GM23338 (cell line): Measurements from ENCODE around the gene SEMA5A. TPM values are rescaled to one million over a fixed set of nuclear protein-coding genes. Genes with fewer than 3 reads are reported as not detected.

Experiments
- ATAC-seq: fragments of 200-7000 bp; cut with Tn5 transposase; 3 replicates; pipeline ENCODE4 v1.9.1; 2020
- DNase-seq: peaks from one replicate; pipeline ENCODE4 v3.0.0-alpha.2; 2015; ENCODE audit warnings: low spot score
- H2AFZ ChIP-seq: fragments of 200-600 bp; sonication (generic); 2 replicates; pipeline ENCODE4 v1.8.0; 2016; ENCODE audit warnings: antibody characterized with exemption, mild to moderate bottlenecking, moderate library complexity
- H3F3A ChIP-seq: fragments of 200-600 bp; sonication (generic); replicated peaks from 2 replicates; pipeline ENCODE4 v1.8.0; 2017; ENCODE audit warnings: antibody characterized with exemption, mixed run types, low read depth
- H3K27ac ChIP-seq: fragments of 200-600 bp; sonication (generic); 2 replicates; pipeline ENCODE4 v1.6.1; 2016; ENCODE audit warnings: low read depth
- H3K27me3 ChIP-seq: fragments of 200-600 bp; sonication (generic); 2 replicates; pipeline ENCODE4 v1.8.0; 2016; ENCODE audit warnings: mild to moderate bottlenecking, mixed run types, moderate library complexity; ENCODE audit not compliant: insufficient read depth
- H3K36me3 ChIP-seq: fragments of 200-600 bp; sonication (generic); 2 replicates; pipeline ENCODE4 v1.8.0; 2016; ENCODE audit warnings: mild to moderate bottlenecking; ENCODE audit not compliant: insufficient read depth
- H3K4me1 ChIP-seq: fragments of 200-600 bp; sonication (generic); 2 replicates; pipeline ENCODE4 v1.8.0; 2016; ENCODE audit warnings: mild to moderate bottlenecking, moderate library complexity; ENCODE audit not compliant: insufficient read depth
- H3K4me2 ChIP-seq: fragments of 200-600 bp; sonication (generic); 2 replicates; pipeline ENCODE4 v1.7.1; 2017; ENCODE audit warnings: mixed run types
- H3K4me3 ChIP-seq: fragments of 200-600 bp; sonication (generic); 2 replicates; pipeline ENCODE4 v1.6.1; 2016; ENCODE audit warnings: mixed run types
- H3K79me2 ChIP-seq: fragments of 200-600 bp; sonication (generic); replicated peaks from 2 replicates; pipeline ENCODE4 v1.8.0; 2017; ENCODE audit warnings: mild to moderate bottlenecking; ENCODE audit not compliant: insufficient read depth
- H3K9me2 ChIP-seq: fragments of 200-600 bp; sonication (generic); 2 replicates; pipeline ENCODE4 v1.8.0; 2017; ENCODE audit not compliant: insufficient read depth
- H4K20me1 ChIP-seq: fragments of 200-600 bp; sonication (generic); replicated peaks from 2 replicates; pipeline ENCODE4 v1.8.0; 2017; ENCODE audit warnings: mild to moderate bottlenecking; ENCODE audit not compliant: insufficient read depth
- H3K27ac Mint-ChIP-seq: 2 replicates; pipeline ENCODE4 v1.8.0; 2020; ENCODE audit warnings: inconsistent platforms, mild to moderate bottlenecking, moderate library complexity, mixed read lengths
- H3K27me3 Mint-ChIP-seq: 3 replicates; pipeline ENCODE4 v1.8.0; 2022; ENCODE audit warnings: low read depth, mild to moderate bottlenecking, moderate library complexity, mixed read lengths, inconsistent platforms; ENCODE audit not compliant: insufficient read depth, poor library complexity
- H3K36me3 Mint-ChIP-seq: 3 replicates; pipeline ENCODE4 v1.8.0; 2021; ENCODE audit warnings: low read depth, mild to moderate bottlenecking, inconsistent platforms, moderate library complexity, mixed read lengths
- H3K4me1 Mint-ChIP-seq: 3 replicates; pipeline ENCODE4 v1.8.0; 2020; ENCODE audit warnings: mild to moderate bottlenecking, inconsistent platforms, mixed read lengths
- H3K4me3 Mint-ChIP-seq: 3 replicates; pipeline ENCODE4 v1.8.0; 2021; ENCODE audit warnings: moderate library complexity, mild to moderate bottlenecking, inconsistent platforms, mixed read lengths
- H3K9me3 Mint-ChIP-seq: 3 replicates; pipeline ENCODE4 v1.8.0; 2020; ENCODE audit warnings: moderate library complexity, mild to moderate bottlenecking, inconsistent platforms, mixed read lengths
- CREB1 ChIP-seq: fragments of 250-450 bp; sonication (Bioruptor Pico); IDR thresholded peaks from 2 replicates; pipeline ENCODE4 v1.5.0; 2020; ENCODE audit warnings: low read depth, mild to moderate bottlenecking, moderate library complexity
- ETS1 ChIP-seq: IDR thresholded peaks from 2 replicates; pipeline ENCODE4 v1.6.1; 2016; ENCODE audit warnings: antibody characterized with exemption
- EZH2 ChIP-seq: fragments of 200-600 bp; sonication (generic); IDR thresholded peaks from one replicate; pipeline ENCODE4 v1.8.0; 2017; ENCODE audit warnings: antibody characterized with exemption, mild to moderate bottlenecking, low read depth; ENCODE audit not compliant: unreplicated experiment
- JUNB ChIP-seq: IDR thresholded peaks from one replicate; pipeline ENCODE4 v1.6.1; 2016; ENCODE audit warnings: antibody characterized with exemption; ENCODE audit not compliant: unreplicated experiment
- NANOG ChIP-seq: IDR thresholded peaks from 2 replicates; pipeline ENCODE4 v1.6.1; 2016; ENCODE audit warnings: antibody characterized with exemption, borderline replicate concordance
- POLR2AphosphoS5 ChIP-seq: IDR thresholded peaks from 2 replicates; pipeline ENCODE4 v1.6.1; 2016; ENCODE audit warnings: antibody characterized with exemption, low read depth
- STAT1 ChIP-seq: IDR thresholded peaks from one replicate; pipeline ENCODE4 v1.6.1; 2016; ENCODE audit warnings: antibody characterized with exemption; ENCODE audit not compliant: unreplicated experiment
- ZNF114 ChIP-seq: fragments of 250-450 bp; sonication (Bioruptor Pico); IDR thresholded peaks from 2 replicates; pipeline ENCODE4 v1.5.0; 2020; ENCODE audit warnings: mild to moderate bottlenecking, moderate library complexity
- ZNF331 ChIP-seq: fragments of 250-450 bp; sonication (Bioruptor Pico); IDR thresholded peaks from 2 replicates; pipeline ENCODE4 v1.5.0; 2020; ENCODE audit warnings: low read depth, mild to moderate bottlenecking, moderate library complexity
- polyA plus RNA-seq: library from polyadenylated mRNA; unstranded; fragments of >200 nt; fragmentation: Nextera tagmentation; extraction: Ambion mirVana; gene quantifications from 2 replicates; pipeline ENCODE4 v1.2.1, GENCODE V29; 2016
- total RNA-seq: library from RNA; depleted of rRNA; stranded (reverse); fragments of >200 nt; shearing (Covaris generic); gene quantifications from 2 replicates; pipeline ENCODE4 v1.2.3, GENCODE V29; 2014
- TF ChIP-seq, protein P1 (sequence below), 2 experiments: fragments of 200-600 bp in 1 of 2; sonication (generic) in 1 of 2; conservative IDR thresholded peaks; 2 replicates each; pipeline versions ENCODE4 v1.5.1 to v1.6.1; 2016 to 2017; ENCODE audit warnings: antibody characterized with exemption in 2 of 2, low read depth in 2 of 2, mild to moderate bottlenecking in 2 of 2, moderate library complexity in 1 of 2
- TF ChIP-seq, protein P2 (sequence below): IDR thresholded peaks from one replicate; pipeline ENCODE4 v1.6.1; 2018; ENCODE audit warnings: antibody characterized with exemption; ENCODE audit not compliant: unreplicated experiment

SEMA5A gene
- total and polyA plus RNA-seq, 2 experiments from 2014 or later = 2.1 to 8.1 TPM

DNA sequence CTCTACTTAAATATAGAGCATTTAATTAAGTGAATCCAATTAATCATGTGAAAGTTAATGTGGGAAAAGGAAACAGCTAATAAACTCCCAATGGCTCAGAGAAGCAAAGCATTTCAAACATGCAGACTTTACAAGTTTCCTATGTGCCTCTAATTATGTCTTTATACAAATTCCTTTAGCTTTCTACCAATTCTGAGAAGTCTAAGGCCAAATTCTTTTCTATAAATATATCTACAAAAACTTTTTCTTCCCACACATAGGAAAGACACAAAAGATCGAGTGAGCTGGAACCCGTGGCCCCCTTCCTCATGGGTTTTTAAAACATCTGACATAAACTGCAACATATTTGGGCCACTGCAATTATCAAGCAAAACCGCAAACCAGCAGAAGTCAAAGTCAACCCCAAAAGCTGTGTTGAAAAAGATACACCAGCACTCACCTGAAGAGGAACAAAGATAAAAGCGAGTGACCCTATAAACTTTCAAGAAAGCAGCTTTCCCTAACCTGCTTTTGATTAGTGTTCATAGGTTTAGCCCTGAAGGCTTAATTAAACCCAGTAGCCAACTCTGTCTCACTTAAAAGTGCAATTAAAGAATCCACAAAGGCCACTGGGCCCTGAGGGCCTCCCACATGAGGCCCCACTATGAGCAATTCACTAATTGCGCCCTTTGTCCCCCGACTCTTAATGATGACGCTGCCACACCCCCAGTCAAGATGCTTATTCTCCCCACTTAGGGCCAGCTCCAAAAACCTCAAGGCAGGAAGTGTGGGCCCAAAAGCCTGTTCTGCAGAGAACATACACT, 12.1 kb downstream of the SEMA5A start (continued):
- TF ChIP-seq EZH2 (no peak), ZNF114 (CRISPR knock-in tag) (no peak), POLR2AphosphoS5 (no peak), ZNF331 (CRISPR knock-in tag) (no peak), JUNB (no peak)
- TF ChIP-seq, protein P1, sequence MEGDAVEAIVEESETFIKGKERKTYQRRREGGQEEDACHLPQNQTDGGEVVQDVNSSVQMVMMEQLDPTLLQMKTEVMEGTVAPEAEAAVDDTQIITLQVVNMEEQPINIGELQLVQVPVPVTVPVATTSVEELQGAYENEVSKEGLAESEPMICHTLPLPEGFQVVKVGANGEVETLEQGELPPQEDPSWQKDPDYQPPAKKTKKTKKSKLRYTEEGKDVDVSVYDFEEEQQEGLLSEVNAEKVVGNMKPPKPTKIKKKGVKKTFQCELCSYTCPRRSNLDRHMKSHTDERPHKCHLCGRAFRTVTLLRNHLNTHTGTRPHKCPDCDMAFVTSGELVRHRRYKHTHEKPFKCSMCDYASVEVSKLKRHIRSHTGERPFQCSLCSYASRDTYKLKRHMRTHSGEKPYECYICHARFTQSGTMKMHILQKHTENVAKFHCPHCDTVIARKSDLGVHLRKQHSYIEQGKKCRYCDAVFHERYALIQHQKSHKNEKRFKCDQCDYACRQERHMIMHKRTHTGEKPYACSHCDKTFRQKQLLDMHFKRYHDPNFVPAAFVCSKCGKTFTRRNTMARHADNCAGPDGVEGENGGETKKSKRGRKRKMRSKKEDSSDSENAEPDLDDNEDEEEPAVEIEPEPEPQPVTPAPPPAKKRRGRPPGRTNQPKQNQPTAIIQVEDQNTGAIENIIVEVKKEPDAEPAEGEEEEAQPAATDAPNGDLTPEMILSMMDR (conservative IDR thresholded peaks at IDR 0.05; ENCODE audit: low read depth in 2 of 2) = no peak

DNA sequence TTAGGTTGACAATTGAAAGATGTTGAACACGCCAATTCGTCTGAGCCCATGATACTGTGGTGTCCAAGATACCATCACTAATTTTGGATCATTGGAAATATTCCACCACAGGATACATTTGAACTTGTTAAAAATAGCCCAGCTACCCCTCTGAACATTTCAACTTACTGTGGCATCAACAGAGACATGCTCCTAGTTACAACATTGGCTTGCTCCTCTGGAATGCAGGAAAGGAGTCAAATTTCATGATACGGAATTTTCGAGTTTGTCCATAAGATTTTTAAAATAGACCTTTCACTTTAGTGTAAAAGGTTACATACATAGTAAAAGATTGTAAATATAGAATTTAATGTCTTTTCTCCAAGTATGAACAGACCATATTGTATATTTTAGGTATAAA, 12.8 kb downstream of the SEMA5A start:
- H3K4me3 Mint-ChIP-seq = no peak overlapping the region
- no peak overlapping the region for H3K27ac Mint-ChIP-seq
- H3K36me3 Mint-ChIP-seq = no peaks in the 10 kb centered on the region
- ATAC-seq (no peak), DNase-seq (no peak)
- Histone ChIP-seq H3F3A (no peaks in the 10 kb centered on the region), H3K36me3 (no peaks in the 10 kb centered on the region), H3K27me3 (no peaks in the 10 kb centered on the region), H3K9me2 (peaks cover 5% of the 10 kb centered on the region; the same call in 1 of the 2 replicates), H4K20me1 (0 out of 2 replicates have a peak, but pooled peaks cover 3% of the 10 kb centered on the region), H3K4me2 (peak overlapping the region; percentile 6; the same call in 1 of the 2 replicates), H3K4me1 (peaks cover 10% of the 10 kb centered on the region), H3K4me3 (no peak overlapping the region), H3K27ac (no peak overlapping the region), H3K79me2 (no peaks in the 10 kb centered on the region), H2AFZ (no peak overlapping the region)
- H3K27me3 Mint-ChIP-seq = no peaks in the 10 kb centered on the region
- peaks cover 33% of the 10 kb centered on the region for H3K4me1 Mint-ChIP-seq
- H3K9me3 Mint-ChIP-seq = no peaks in the 10 kb centered on the region; the same call in 2 of the 3 replicates
- TF ChIP-seq CREB1 (CRISPR knock-in tag) (no peak), JUNB (no peak), STAT1 (no peak), ETS1 (no peak), ZNF331 (CRISPR knock-in tag) (no peak), ZNF114 (CRISPR knock-in tag) (no peak), EZH2 (no peak), POLR2AphosphoS5 (no peak), NANOG (no peak)
- TF ChIP-seq, protein P2, sequence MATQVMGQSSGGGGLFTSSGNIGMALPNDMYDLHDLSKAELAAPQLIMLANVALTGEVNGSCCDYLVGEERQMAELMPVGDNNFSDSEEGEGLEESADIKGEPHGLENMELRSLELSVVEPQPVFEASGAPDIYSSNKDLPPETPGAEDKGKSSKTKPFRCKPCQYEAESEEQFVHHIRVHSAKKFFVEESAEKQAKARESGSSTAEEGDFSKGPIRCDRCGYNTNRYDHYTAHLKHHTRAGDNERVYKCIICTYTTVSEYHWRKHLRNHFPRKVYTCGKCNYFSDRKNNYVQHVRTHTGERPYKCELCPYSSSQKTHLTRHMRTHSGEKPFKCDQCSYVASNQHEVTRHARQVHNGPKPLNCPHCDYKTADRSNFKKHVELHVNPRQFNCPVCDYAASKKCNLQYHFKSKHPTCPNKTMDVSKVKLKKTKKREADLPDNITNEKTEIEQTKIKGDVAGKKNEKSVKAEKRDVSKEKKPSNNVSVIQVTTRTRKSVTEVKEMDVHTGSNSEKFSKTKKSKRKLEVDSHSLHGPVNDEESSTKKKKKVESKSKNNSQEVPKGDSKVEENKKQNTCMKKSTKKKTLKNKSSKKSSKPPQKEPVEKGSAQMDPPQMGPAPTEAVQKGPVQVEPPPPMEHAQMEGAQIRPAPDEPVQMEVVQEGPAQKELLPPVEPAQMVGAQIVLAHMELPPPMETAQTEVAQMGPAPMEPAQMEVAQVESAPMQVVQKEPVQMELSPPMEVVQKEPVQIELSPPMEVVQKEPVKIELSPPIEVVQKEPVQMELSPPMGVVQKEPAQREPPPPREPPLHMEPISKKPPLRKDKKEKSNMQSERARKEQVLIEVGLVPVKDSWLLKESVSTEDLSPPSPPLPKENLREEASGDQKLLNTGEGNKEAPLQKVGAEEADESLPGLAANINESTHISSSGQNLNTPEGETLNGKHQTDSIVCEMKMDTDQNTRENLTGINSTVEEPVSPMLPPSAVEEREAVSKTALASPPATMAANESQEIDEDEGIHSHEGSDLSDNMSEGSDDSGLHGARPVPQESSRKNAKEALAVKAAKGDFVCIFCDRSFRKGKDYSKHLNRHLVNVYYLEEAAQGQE = no peak
- TF ChIP-seq, protein P1 (conservative IDR thresholded peaks at IDR 0.05; ENCODE audit: low read depth in 2 of 2) = no peak
